H9 (cell line): ENCODE data around the gene IQCC. TPM values are rescaled to one million over a fixed set of nuclear protein-coding genes. Genes with fewer than 3 reads are reported as not detected.

Experiments
- DNase-seq: peaks from one replicate; pipeline ENCODE4 v3.0.0-alpha.2; 2017
- H2AFZ ChIP-seq: one replicate; pipeline ENCODE4 v1.6.1; 2013; ENCODE audit warnings: mild to moderate bottlenecking, low read length, control low read depth, moderate library complexity
- H2AK5ac ChIP-seq: 2 replicates; pipeline ENCODE4 v1.6.1; 2013; ENCODE audit warnings: low read length, control low read depth, mixed read lengths; ENCODE audit not compliant: insufficient read length
- H2BK120ac ChIP-seq: one replicate; pipeline ENCODE4 v1.6.1; 2013; ENCODE audit warnings: low read depth, mild to moderate bottlenecking, low read length, control low read depth, inconsistent platforms; ENCODE audit not compliant: poor library complexity, severe bottlenecking
- H2BK12ac ChIP-seq: 2 replicates; pipeline ENCODE4 v1.6.1; 2013; ENCODE audit warnings: low read length, control low read depth, mixed read lengths, low read depth; ENCODE audit not compliant: insufficient read length
- H2BK15ac ChIP-seq: 2 replicates; pipeline ENCODE4 v1.6.1; 2013; ENCODE audit warnings: low read depth, low read length, control low read depth
- H2BK20ac ChIP-seq: one replicate; pipeline ENCODE4 v1.6.1; 2013; ENCODE audit warnings: low read depth, mild to moderate bottlenecking, low read length, control low read depth, inconsistent platforms; ENCODE audit not compliant: poor library complexity, severe bottlenecking
- H2BK5ac ChIP-seq: 2 replicates; pipeline ENCODE4 v1.6.1; 2013; ENCODE audit warnings: low read length, control low read depth, mixed read lengths; ENCODE audit not compliant: insufficient read length
- H3K14ac ChIP-seq: 2 replicates; pipeline ENCODE4 v1.6.1; 2013; ENCODE audit warnings: low read length, control low read depth; ENCODE audit not compliant: insufficient read depth
- H3K18ac ChIP-seq: 2 replicates; pipeline ENCODE4 v1.6.1; 2013; ENCODE audit warnings: low read depth, mild to moderate bottlenecking, mixed read lengths, low read length, control low read depth; ENCODE audit not compliant: insufficient read length
- H3K23ac ChIP-seq: 2 replicates; pipeline ENCODE4 v1.6.1; 2013; ENCODE audit warnings: low read length, control low read depth, mixed read lengths, low read depth; ENCODE audit not compliant: insufficient read length
- H3K23me2 ChIP-seq: 2 replicates; pipeline ENCODE4 v1.6.1; 2013; ENCODE audit warnings: low read depth, mild to moderate bottlenecking, mixed read lengths, low read length, control low read depth; ENCODE audit not compliant: insufficient read length, poor library complexity, severe bottlenecking
- H3K27ac ChIP-seq: 2 replicates; pipeline ENCODE4 v1.5.1; 2013; ENCODE audit warnings: low read length, control low read depth, mixed read lengths, low read depth; ENCODE audit not compliant: insufficient read length
- H3K27me3 ChIP-seq: 2 replicates; pipeline ENCODE4 v1.6.1; 2013; ENCODE audit warnings: low read length, control low read depth, inconsistent platforms; ENCODE audit not compliant: insufficient read depth
- H3K4ac ChIP-seq: 2 replicates; pipeline ENCODE4 v1.6.1; 2013; ENCODE audit warnings: low read depth, mild to moderate bottlenecking, control low read depth, inconsistent platforms, low read length, moderate library complexity
- H3K4me1 ChIP-seq: 2 replicates; pipeline ENCODE4 v1.6.1; 2013; ENCODE audit warnings: low read length, control low read depth, inconsistent platforms; ENCODE audit not compliant: insufficient read depth
- H3K4me2 ChIP-seq: 2 replicates; pipeline ENCODE4 v1.6.1; 2013; ENCODE audit warnings: low read length, control low read depth, mixed read lengths; ENCODE audit not compliant: insufficient read length, insufficient read depth
- H3K56ac ChIP-seq: 2 replicates; pipeline ENCODE4 v1.6.1; 2013; ENCODE audit warnings: low read depth, mild to moderate bottlenecking, mixed read lengths, low read length, control low read depth; ENCODE audit not compliant: insufficient read length
- H3K79me1 ChIP-seq: 2 replicates; pipeline ENCODE4 v1.6.1; 2013; ENCODE audit warnings: low read depth, mild to moderate bottlenecking, moderate library complexity, low read length, control low read depth, inconsistent platforms; ENCODE audit not compliant: insufficient read depth, poor library complexity, severe bottlenecking
- H3K79me2 ChIP-seq: 2 replicates; pipeline ENCODE4 v1.6.1; 2013; ENCODE audit warnings: low read length, control low read depth, inconsistent platforms; ENCODE audit not compliant: insufficient read depth
- H3K9ac ChIP-seq: 2 replicates; pipeline ENCODE4 v1.6.1; 2013; ENCODE audit warnings: low read length, control low read depth, mixed read lengths; ENCODE audit not compliant: insufficient read length; ENCODE audit errors: extremely low read depth
- H3K9me3 ChIP-seq: one replicate; pipeline ENCODE4 v1.6.1; 2013; ENCODE audit warnings: low read depth, low read length, inconsistent platforms; ENCODE audit not compliant: control insufficient read depth
- H3T11ph ChIP-seq: one replicate; pipeline ENCODE4 v1.6.1; 2013; ENCODE audit warnings: mild to moderate bottlenecking, low read length, control low read depth, inconsistent platforms
- H4K20me1 ChIP-seq: one replicate; pipeline ENCODE4 v1.6.1; 2013; ENCODE audit not compliant: control insufficient read depth, insufficient read length, insufficient read depth
- H4K5ac ChIP-seq: 2 replicates; pipeline ENCODE4 v1.6.1; 2013; ENCODE audit warnings: low read depth, mild to moderate bottlenecking, mixed read lengths, low read length, control low read depth; ENCODE audit not compliant: insufficient read length
- H4K8ac ChIP-seq: replicated peaks from 2 replicates; pipeline ENCODE4 v1.6.1; 2013; ENCODE audit warnings: low read length, control low read depth, mixed read lengths, low read depth; ENCODE audit not compliant: insufficient read length
- H4K91ac ChIP-seq: 2 replicates; pipeline ENCODE4 v1.6.1; 2013; ENCODE audit warnings: low read depth, mild to moderate bottlenecking, moderate library complexity, mixed read lengths, low read length, control low read depth; ENCODE audit not compliant: insufficient read length
- H3K27ac Mint-ChIP-seq, 3 experiments: 2 replicates in 2 of 3; 3 replicates in 1 of 3; pipeline ENCODE4 v1.8.0; 2020 to 2021; ENCODE audit warnings: mixed read lengths in 3 of 3, mild to moderate bottlenecking in 1 of 3, moderate library complexity in 1 of 3
- H3K27me3 Mint-ChIP-seq: 2 replicates; pipeline ENCODE4 v1.8.0; 2021; ENCODE audit warnings: low read depth, mild to moderate bottlenecking, moderate library complexity, mixed read lengths
- H3K36me3 Mint-ChIP-seq, 3 experiments: 2 replicates in 2 of 3; 3 replicates in 1 of 3; pipeline ENCODE4 v1.8.0; 2020 to 2021; ENCODE audit warnings: low read depth in 3 of 3, mixed read lengths in 3 of 3; ENCODE audit not compliant: insufficient read depth in 1 of 3
- H3K4me1 Mint-ChIP-seq, 2 experiments: 2 replicates each; pipeline ENCODE4 v1.8.0; 2020; ENCODE audit warnings: mixed read lengths in 2 of 2
- H3K4me3 Mint-ChIP-seq, 2 experiments: 2 replicates in 1 of 2; 3 replicates in 1 of 2; pipeline ENCODE4 v1.8.0; 2020 to 2021; ENCODE audit warnings: mild to moderate bottlenecking in 2 of 2, mixed read lengths in 2 of 2, moderate library complexity in 1 of 2
- H3K9me3 Mint-ChIP-seq, 2 experiments: 2 replicates in 1 of 2; 3 replicates in 1 of 2; pipeline ENCODE4 v1.8.0; 2020; ENCODE audit warnings: mild to moderate bottlenecking in 2 of 2, mixed read lengths in 2 of 2, moderate library complexity in 1 of 2
- CTCF ChIP-seq: fragments of 200-600 bp; sonication (generic); conservative IDR thresholded peaks from 3 replicates; pipeline ENCODE4 v1.8.0; 2021; ENCODE audit warnings: antibody characterized with exemption, mild to moderate bottlenecking
- WGBS: extraction: QIAGEN DNeasy Blood & Tissue Kit; methylation state at CpG from one replicate; pipeline ENCODE4 v1.1.7; 2013; ENCODE audit warnings: missing lambda C conversion rate, low lambda C conversion rate, mixed read lengths; ENCODE audit not compliant: insufficient read length; ENCODE audit errors: extremely low coverage; 5-methylcytosine and 5-hydroxymethylcytosine counted together
- total RNA-seq: library from RNA; stranded (reverse); gene quantifications from 2 replicates; pipeline ENCODE4 v1.2.1, GENCODE V29; 2021

Gene IQCC
- total RNA-seq, 1 experiment from 2014 or later, result 5.3 TPM

- Histone ChIP-seq H3K27me3 (no peaks in the 10 kb centered on the region), H3T11ph (no peak overlapping the region), H2AFZ (no peak overlapping the region), H3K23ac (no peak overlapping the region), H3K4ac (no peak overlapping the region), H4K20me1 (no peaks in the 10 kb centered on the region), H3K9ac (no peak overlapping the region), H2BK5ac (no peak overlapping the region), H3K56ac (no peak overlapping the region), H3K79me2 (no peaks in the 10 kb centered on the region), H3K27ac (no peak overlapping the region), H2AK5ac (no peak overlapping the region), H3K9me3 (no peaks in the 10 kb centered on the region), H4K91ac (no peak overlapping the region), H2BK120ac (no peak overlapping the region), H3K14ac (no peak overlapping the region), H2BK15ac (no peak overlapping the region), H3K4me1 (no peaks in the 10 kb centered on the region), H3K79me1 (no peaks in the 10 kb centered on the region), H2BK20ac (no peak overlapping the region), H3K18ac (no peak overlapping the region), H3K4me2 (no peak overlapping the region), H3K23me2 (no peaks in the 10 kb centered on the region), H4K5ac (no peak overlapping the region), H4K8ac (no peak overlapping the region), H2BK12ac (no peak overlapping the region)
- DNase-seq, result no peak
- Mint-ChIP-seq H3K4me1 (peaks cover 2 to 5% of the 10 kb centered on the region in 2 experiments; a peak in 3 of 4 replicates), H3K27me3 (no peaks in the 10 kb centered on the region), H3K27ac (peak overlapping the region in 1 of 3 experiments; percentile 56; a peak in 1 of 7 replicates), H3K36me3 (peaks cover 43 to 75% (median 61%) of the 10 kb centered on the region in 3 experiments), H3K4me3 (no peak overlapping the region), H3K9me3 (no peaks in the 10 kb centered on the region)
- WGBS, result no CpG with 5 or more reads among the region's 3 CpGs
- no peak for TF ChIP-seq CTCF
Observed at GRCh38 chr1:32228771-32229170, 23.3 kb downstream of the IQCC start.
